Astrocyte (in vitro differentiated cells and primary cell): Measurements from ENCODE around the gene NCK2. TPM values are rescaled to one million over a fixed set of nuclear protein-coding genes. Genes with fewer than 3 reads are reported as not detected.

Source experiments
- DNase-seq: peaks from one replicate; pipeline ENCODE4 v3.0.0-alpha.2; 2010; ENCODE audit warnings: low read depth
- FAIRE-seq: peaks from 2 replicates; lab custom pipeline; 2011; peaks lifted over from hg19 to GRCh38; lab: Jason Lieb, UNC
- H2AFZ ChIP-seq: 2 replicates; pipeline ENCODE4 v1.6.0; 2012; ENCODE audit warnings: low read depth, low read length, inconsistent platforms
- H3K27ac ChIP-seq: 2 replicates; pipeline ENCODE4 v1.5.1; 2011; ENCODE audit warnings: low read depth, low read length, inconsistent platforms
- H3K27me3 ChIP-seq: 2 replicates; pipeline ENCODE4 v1.6.0; 2011; ENCODE audit warnings: low read length, inconsistent platforms; ENCODE audit not compliant: insufficient read depth
- H3K36me3 ChIP-seq: 2 replicates; pipeline ENCODE4 v1.5.1; 2011; ENCODE audit warnings: low read length, inconsistent platforms; ENCODE audit not compliant: insufficient read depth
- H3K4me1 ChIP-seq: 2 replicates; pipeline ENCODE4 v1.5.1; 2011; ENCODE audit warnings: low read length, inconsistent platforms; ENCODE audit not compliant: insufficient read depth
- H3K4me2 ChIP-seq: 2 replicates; pipeline ENCODE4 v1.6.0; 2012; ENCODE audit warnings: low read length, inconsistent platforms
- H3K4me3 ChIP-seq: 2 replicates; pipeline ENCODE4 v1.5.1; 2011; ENCODE audit warnings: low read depth, mild to moderate bottlenecking, low read length, inconsistent platforms; ENCODE audit not compliant: insufficient read depth
- H3K79me2 ChIP-seq: 2 replicates; pipeline ENCODE4 v1.6.0; 2012; ENCODE audit warnings: mild to moderate bottlenecking, low read length, inconsistent platforms; ENCODE audit not compliant: insufficient read depth
- H3K9ac ChIP-seq: 2 replicates; pipeline ENCODE4 v1.6.0; 2012; ENCODE audit warnings: mild to moderate bottlenecking, low read length, inconsistent platforms
- H3K9me3 ChIP-seq: 2 replicates; pipeline ENCODE4 v1.5.1; 2012; ENCODE audit warnings: low read depth, mild to moderate bottlenecking, low read length, inconsistent platforms; ENCODE audit not compliant: insufficient read depth
- H4K20me1 ChIP-seq: 2 replicates; pipeline ENCODE4 v1.6.0; 2012; ENCODE audit warnings: low read length, inconsistent platforms; ENCODE audit not compliant: insufficient read depth
- H3K27ac Mint-ChIP-seq: one replicate; pipeline ENCODE4 v1.8.0; 2021; ENCODE audit warnings: mild to moderate bottlenecking, mixed read lengths; ENCODE audit not compliant: unreplicated experiment
- H3K27me3 Mint-ChIP-seq: one replicate; pipeline ENCODE4 v1.8.0; 2021; ENCODE audit warnings: low read depth, mixed read lengths; ENCODE audit not compliant: unreplicated experiment
- H3K36me3 Mint-ChIP-seq: one replicate; pipeline ENCODE4 v1.8.0; 2021; ENCODE audit warnings: low read depth, mixed read lengths; ENCODE audit not compliant: unreplicated experiment
- H3K4me1 Mint-ChIP-seq: one replicate; pipeline ENCODE4 v1.8.0; 2021; ENCODE audit warnings: low read depth, mixed read lengths; ENCODE audit not compliant: unreplicated experiment
- H3K4me3 Mint-ChIP-seq: one replicate; pipeline ENCODE4 v1.8.0; 2021; ENCODE audit warnings: mild to moderate bottlenecking, moderate library complexity, mixed read lengths; ENCODE audit not compliant: unreplicated experiment
- H3K9me3 Mint-ChIP-seq: one replicate; pipeline ENCODE4 v1.8.0; 2021; ENCODE audit warnings: mild to moderate bottlenecking, mixed read lengths; ENCODE audit not compliant: unreplicated experiment
- CTCF ChIP-seq: IDR thresholded peaks from 2 replicates; pipeline ENCODE4 v1.5.1; 2011; ENCODE audit warnings: low read depth, mild to moderate bottlenecking, inconsistent platforms, low read length, moderate library complexity; ENCODE audit not compliant: insufficient read depth
- EZH2 ChIP-seq: IDR thresholded peaks from 2 replicates; pipeline ENCODE4 v1.6.1; 2012; ENCODE audit warnings: mild to moderate bottlenecking, low read length, inconsistent platforms; ENCODE audit not compliant: insufficient read depth
- total RNA-seq: library from RNA; stranded (reverse); gene quantifications from 2 replicates; pipeline ENCODE4 v1.2.1, GENCODE V29; 2021

The NCK2 gene
- total RNA-seq, 1 donor from 2014 or later, result 61.6 TPM

- no peak overlapping the region for H3K4me3 Mint-ChIP-seq
- H3K27ac ChIP-seq, result no peak overlapping the region
Observed at GRCh38 chr2:105882341-105882740, 137.6 kb downstream of the NCK2 start.

GRCh38 chr2:105882920-105883435 is 138.3 kb downstream of the NCK2 start:
- H3K4me3 ChIP-seq, result no peak overlapping the region
- TF ChIP-seq EZH2 (no peak), CTCF (no peak)
- Mint-ChIP-seq H3K9me3 (peaks cover 5% of the 10 kb centered on the region), H3K36me3 (peaks cover 38% of the 10 kb centered on the region), H3K27ac (no peak overlapping the region), H3K4me1 (peaks cover 19% of the 10 kb centered on the region), H3K4me3 (no peak overlapping the region), H3K27me3 (no peaks in the 10 kb centered on the region)
- H3K27ac ChIP-seq, result no peak overlapping the region
- DNase-seq, result no peak
- peaks cover 38% of the 10 kb centered on the region for H3K79me2 ChIP-seq
- peaks cover 10% of the 10 kb centered on the region for H3K4me1 ChIP-seq
- H3K4me2 ChIP-seq, result no peak overlapping the region
- H2AFZ ChIP-seq, result no peak overlapping the region
- peaks cover 71% of the 10 kb centered on the region for H4K20me1 ChIP-seq
- FAIRE-seq, result no peak
- no peak overlapping the region for H3K9ac ChIP-seq
- H3K27me3 ChIP-seq, result no peaks in the 10 kb centered on the region
- H3K36me3 ChIP-seq, result peaks cover 3% of the 10 kb centered on the region
- H3K9me3 ChIP-seq, result no peaks in the 10 kb centered on the region

More at GRCh38 chr2:105882341-105882740, 137.6 kb downstream of the NCK2 start:
- FAIRE-seq (no peak), DNase-seq (no peak)
- Histone ChIP-seq H3K4me1 (peaks cover 10% of the 10 kb centered on the region), H3K79me2 (peaks cover 38% of the 10 kb centered on the region), H4K20me1 (peaks cover 71% of the 10 kb centered on the region), H3K9me3 (no peaks in the 10 kb centered on the region), H3K36me3 (peaks cover 3% of the 10 kb centered on the region), H3K9ac (no peak overlapping the region), H3K4me3 (no peak overlapping the region), H2AFZ (no peak overlapping the region), H3K4me2 (no peak overlapping the region), H3K27me3 (no peaks in the 10 kb centered on the region)
- H3K36me3 Mint-ChIP-seq, result peaks cover 40% of the 10 kb centered on the region
- peaks cover 8% of the 10 kb centered on the region for H3K9me3 Mint-ChIP-seq
- H3K4me1 Mint-ChIP-seq, result peaks cover 14% of the 10 kb centered on the region
- H3K27me3 Mint-ChIP-seq, result no peaks in the 10 kb centered on the region
- no peak overlapping the region for H3K27ac Mint-ChIP-seq
- no peak for TF ChIP-seq EZH2
- TF ChIP-seq CTCF, result no peak

- Histone ChIP-seq H4K20me1 (peaks cover 80% of the 10 kb centered on the region), H3K4me3 (no peak overlapping the region), H2AFZ (no peak overlapping the region), H3K79me2 (peaks cover 42% of the 10 kb centered on the region), H3K27ac (no peak overlapping the region), H3K4me1 (peaks cover 10% of the 10 kb centered on the region), H3K36me3 (no peaks in the 10 kb centered on the region), H3K9me3 (no peaks in the 10 kb centered on the region), H3K27me3 (no peaks in the 10 kb centered on the region), H3K9ac (no peak overlapping the region), H3K4me2 (no peak overlapping the region)
- DNase-seq, result no peak
- no peak for FAIRE-seq
- Mint-ChIP-seq H3K36me3 (peaks cover 32% of the 10 kb centered on the region), H3K27me3 (no peaks in the 10 kb centered on the region), H3K4me1 (peaks cover 22% of the 10 kb centered on the region), H3K27ac (no peak overlapping the region), H3K4me3 (no peak overlapping the region), H3K9me3 (peaks cover 7% of the 10 kb centered on the region)
- TF ChIP-seq CTCF, result no peak
- no peak for TF ChIP-seq EZH2
Observed at GRCh38 chr2:105883911-105884694, 139.4 kb downstream of the NCK2 start.
